ENCODE data around the gene SERPINB8. TPM values are rescaled to one million over a fixed set of nuclear protein-coding genes. Genes with fewer than 3 reads are reported as not detected.

SERPINB8 gene
- total RNA-seq, 1 donor from 2014 or later: 19.5 TPM

DNA sequence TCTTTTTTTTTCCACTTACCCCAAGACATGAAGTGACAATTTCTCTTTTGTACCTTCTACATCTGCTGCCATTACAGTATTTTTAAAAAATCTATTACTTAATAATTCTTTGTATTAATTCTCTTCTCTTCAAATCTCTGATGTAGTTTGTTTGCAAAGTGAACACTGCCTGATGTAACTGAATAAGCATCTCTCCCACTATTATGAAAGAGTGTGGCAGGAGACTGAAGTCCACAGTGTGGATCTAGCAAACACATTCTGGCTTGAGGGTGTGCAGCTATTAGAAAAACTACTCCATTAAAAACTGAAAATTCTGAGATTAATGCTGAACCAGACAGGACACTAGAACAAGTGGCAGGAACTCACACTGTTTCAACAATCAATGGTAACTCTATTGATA is 5.0 kb upstream of the SERPINB8 start:
- no peak for DNase-seq (ENCODE audit: low spot score)

DNA sequence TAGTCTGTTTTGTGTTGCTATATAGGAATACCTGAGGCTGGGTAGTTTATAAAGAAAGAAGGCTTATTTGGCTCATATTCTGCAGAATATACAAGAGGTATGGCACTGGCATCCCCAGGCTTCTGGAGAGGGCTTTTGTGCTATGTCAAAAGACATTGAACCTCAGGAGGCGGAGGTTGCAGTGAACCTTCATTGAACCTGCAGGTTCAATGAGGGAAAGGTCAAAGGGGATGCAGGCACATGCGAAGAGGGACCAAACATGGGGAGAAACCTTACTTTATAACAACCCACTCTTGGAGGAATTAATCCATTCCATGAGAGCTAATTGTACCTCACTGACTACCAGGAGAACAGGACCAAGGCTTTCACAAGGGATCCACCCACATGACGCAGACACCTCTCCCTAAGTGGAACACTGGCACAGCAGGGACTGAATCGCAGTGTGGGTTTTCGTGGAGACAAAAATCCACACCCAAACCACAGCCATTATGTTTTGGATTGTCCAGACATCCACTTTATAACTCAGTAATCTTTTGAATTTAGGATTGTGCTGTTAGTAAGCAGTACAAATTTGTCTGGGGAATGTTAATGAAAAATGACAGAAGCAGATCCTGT is 4.1 kb upstream of the SERPINB8 start:
- no peak for DNase-seq (ENCODE audit: low spot score)

DNA sequence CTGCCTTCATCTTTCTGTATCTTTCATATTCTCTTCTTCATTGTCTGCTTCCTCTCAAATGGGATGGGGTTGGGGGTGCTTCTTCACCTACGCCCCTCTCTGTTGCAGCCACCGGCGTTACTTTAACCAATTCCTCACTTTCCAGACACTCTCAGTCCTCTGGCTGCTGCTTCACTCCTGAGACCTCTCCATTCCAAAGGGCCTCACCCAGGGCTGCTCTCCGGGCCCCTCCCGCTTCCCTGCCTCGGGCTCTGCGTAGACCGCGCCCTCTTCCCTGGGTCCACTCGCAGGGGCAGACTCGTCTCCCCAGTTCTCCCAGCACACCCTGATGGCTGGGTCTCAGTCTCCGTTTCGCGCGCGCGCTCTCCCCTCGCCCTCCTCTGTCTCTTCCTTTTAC is 926 bp downstream of the SERPINB8 start:
- DNase-seq (ENCODE audit: low spot score): peak; percentile 22

DNA sequence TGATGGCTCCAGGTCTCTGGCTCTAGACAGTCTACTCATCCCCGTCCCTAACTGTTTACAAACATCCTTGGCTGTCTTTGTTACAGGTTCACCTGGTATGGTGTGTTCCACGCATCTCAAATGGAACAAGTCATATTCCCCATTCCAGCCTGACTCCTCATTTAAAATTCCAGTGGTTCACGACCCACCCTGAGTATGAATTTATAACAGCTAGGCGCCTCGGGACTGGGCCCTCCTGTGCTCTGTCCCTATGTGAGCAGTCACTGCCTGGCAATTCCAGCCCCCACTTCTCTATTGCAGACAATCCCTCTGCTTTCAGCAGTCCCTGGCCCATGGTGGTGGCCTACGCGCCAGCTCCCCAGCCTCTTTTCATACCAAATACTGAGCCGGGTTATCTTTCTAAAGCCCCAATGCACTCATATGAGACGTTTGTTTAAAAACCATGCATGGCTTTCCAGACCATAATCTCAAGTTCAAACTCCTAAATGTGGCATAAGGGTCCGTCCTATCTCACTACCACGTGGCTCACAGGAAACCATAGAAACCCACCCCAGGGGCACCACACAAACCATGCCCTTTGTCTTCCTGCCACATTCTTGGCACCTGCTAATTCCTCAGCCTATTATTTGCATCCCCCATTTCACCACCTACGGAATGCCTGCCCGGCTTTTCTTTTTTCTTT is 1.6 kb downstream of the SERPINB8 start:
- no peak for DNase-seq (ENCODE audit: low spot score)

DNA sequence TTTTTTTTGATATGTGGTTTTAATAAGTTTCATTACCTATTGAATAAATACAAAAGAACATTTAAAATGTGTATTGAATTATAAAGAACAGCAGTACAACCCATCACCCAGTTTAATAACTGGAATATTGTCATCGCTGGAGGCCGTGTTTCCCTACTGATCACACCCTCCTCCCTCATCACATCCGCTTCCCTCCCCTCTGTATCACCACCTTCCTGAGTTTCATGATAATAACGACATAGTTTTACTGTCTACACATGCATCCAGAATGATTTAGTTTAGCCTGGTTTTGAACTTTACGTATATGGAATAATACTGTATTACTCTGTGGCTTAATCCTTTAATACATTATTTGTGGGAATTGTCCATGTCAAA is 2.1 kb downstream of the SERPINB8 start:
- no peak for DNase-seq (ENCODE audit: low spot score)

DNA sequence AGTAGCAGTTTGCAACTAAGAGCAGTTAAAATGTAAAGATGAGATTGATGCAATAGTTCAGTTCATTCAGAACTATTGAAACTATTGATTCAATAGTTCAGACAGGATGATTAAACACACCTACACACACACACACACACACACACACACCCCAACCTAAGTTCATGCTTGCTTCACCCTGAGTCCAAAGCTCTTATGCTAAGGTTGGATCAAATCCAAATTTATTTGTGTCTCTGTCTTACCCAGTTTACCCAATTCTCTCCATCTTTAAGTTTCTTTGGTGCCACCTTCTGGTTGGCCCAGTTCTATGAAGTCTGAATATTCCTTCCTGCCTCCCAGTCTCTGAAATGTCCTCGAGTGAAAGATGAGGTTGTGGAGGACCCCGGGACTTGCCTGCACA is 5.1 kb downstream of the SERPINB8 start:
- peak; percentile 45 for DNase-seq (ENCODE audit: low spot score)

DNA sequence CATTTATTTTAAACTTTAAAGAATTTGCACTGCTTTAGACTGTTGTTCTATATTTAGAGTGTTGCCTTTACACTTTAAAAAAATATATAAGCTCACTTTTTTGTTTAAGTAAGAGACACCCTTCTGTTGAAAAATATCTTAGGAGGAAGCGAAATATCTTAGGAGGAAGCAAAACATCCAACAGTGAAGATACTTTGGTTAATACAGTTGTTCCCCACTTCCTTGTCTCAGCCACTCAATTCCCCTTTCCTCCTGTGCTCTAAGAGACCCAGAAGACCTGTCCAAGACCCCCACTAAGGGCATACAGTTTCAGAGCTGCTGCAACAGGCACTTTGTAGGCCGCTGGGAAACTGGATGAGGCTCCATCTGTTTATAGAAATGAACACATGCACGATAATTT is 5.7 kb downstream of the SERPINB8 start:
- DNase-seq (ENCODE audit: low spot score): no peak

DNA sequence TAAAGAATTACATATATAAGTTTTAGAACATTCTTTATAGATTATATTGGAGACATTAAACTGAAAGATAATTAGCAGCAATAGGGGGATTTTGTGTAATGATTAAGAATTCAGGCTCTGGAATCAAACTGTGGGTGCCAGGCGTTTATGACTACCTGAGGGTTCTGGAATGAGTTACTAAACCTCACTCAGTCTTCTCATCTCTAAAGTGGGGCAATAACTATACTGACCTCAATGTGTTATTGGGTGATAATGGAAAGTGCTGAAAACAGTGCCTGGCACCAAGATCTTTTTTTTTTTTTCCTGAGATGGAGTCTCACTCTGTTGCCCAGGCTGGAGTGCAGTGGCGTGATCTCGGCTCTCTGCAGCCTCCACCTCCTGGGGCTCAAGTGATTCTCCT is 7.2 kb downstream of the SERPINB8 start:
- no peak for DNase-seq (ENCODE audit: low spot score)

DNA sequence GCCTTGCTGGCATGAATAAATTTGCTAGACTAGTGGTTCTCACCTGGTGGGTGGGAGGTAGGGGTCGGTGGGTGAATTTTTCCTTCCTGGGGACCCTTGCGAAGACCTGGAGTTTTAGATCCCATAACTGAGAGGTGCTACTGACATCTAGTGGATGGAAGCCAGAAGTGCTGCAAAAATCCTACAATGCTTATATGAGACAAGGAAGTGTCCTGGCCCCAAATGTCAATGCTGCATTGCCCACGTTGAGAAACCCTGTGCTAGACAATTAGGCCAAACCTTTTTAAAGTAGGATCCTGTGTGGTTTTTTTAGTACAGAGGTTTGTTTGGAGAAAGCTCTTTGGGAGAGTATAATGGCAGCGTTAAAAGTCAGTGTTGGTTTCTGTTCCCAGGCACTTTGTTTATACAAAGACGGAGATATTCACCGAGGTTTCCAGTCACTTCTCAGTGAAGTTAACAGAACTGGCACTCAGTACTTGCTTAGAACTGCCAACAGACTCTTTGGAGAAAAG is 9.6 kb downstream of the SERPINB8 start:
- DNase-seq (ENCODE audit: low spot score): peak; percentile 58

DNA sequence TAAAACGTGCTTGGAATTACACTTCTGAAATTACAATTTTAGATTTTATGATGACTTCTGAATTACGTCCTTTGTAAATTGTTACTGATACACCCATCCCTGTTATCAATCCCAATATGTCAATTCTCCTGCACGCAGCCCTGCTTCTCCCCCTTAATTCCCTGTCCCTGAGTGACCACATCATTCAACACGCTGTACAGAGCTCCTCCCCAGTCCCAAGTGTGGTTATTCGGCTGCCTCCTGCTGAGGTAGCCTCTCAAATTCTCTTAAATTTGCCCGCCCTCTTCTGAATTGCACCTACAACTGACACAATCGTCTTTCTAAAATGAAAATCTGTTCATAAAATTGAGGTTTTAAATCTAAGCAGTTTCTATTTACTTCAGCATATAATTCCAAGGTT is 10.1 kb downstream of the SERPINB8 start:
- DNase-seq (ENCODE audit: low spot score): no peak

DNA sequence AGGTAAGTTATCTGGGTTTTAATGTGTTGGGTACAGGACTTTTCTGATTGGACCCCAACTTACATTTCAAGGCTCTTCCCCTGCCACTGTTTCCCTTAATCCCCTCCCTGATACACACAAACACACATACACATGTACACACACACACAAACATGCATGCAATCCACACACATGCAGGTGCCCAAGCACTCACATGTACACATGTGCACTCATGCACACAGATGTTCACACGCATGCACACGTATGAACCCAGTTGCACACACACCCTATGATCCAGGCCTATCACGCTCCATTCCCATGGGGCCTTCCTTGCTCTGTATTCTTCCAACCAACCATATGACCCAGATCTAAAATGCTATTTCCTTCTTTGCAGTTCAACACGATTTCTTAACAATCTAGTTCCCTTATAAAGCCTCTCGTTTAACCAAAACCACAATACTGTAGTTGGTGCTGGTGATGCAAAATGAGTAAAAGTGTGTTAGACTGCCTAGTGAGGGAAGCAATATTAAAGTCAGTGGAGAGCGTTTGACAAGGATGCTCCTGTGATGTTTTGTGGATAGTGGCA is 11.1 kb downstream of the SERPINB8 start:
- DNase-seq (ENCODE audit: low spot score): no peak

DNA sequence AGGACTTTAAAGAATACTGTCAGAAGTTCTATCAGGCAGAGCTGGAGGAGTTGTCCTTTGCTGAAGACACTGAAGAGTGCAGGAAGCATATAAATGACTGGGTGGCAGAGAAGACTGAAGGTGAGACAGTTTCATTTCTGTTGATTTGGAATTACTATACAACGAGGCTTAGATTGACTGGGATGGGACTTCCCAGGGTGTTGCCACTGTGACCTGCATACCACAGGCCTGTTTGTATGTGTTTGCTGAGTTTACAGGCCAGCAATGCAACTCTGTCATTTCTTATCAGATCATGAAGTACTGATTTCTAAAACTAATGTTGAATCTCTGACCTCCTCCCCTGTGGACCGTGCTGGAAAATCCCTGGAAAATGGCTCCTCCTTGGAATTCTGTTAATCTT is 11.8 kb downstream of the SERPINB8 start:
- DNase-seq (ENCODE audit: low spot score): no peak

DNA sequence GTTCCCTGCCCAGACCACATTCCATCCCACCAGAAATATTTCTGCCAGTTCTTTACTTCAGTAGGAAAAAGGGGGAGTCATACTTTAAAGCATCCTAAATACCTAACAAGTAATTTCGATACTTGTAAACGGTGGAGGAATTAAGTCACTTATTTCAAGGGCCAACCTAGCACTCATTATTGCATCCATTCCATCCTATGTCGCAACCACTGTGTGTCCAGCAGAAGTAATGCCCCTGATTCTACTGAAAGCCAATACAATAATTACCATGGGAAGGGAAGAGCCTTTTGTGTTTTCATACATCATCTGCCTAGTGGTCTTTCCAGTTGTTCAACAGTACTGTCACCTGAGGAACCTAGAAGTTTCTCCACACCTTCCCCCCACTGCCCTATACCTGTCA is 12.5 kb downstream of the SERPINB8 start:
- no peak for DNase-seq (ENCODE audit: low spot score)

DNA sequence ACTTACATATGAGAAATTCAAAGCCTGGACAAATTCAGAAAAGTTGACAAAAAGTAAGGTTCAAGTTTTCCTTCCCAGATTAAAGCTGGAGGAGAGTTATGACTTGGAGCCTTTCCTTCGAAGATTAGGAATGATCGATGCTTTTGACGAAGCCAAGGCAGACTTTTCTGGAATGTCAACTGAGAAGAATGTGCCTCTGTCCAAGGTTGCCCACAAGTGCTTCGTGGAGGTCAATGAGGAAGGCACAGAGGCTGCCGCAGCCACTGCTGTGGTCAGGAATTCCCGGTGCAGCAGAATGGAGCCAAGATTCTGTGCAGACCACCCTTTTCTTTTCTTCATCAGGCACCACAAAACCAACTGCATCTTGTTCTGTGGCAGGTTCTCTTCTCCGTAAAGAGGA is 17.0 kb downstream of the SERPINB8 start:
- no peak for DNase-seq (ENCODE audit: low spot score)

DNA sequence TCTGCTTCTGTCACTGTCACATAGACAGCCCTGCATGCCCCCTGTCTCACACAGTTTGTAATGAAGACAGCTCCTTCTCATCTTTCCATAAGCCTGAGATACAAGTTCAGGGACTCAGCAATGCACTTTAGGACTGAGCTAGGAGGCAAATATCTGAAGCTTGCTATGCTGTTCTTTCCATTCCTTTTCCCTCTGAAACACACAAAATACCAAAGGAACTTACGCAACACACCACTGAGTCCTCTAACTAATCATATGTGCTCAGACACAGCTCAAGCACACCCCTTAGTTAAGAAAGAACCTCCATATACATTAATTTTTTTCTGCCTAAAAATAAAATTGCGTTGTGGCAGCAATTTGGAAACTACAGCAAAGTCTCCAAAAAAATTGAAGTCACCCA is 17.9 kb downstream of the SERPINB8 start:
- DNase-seq (ENCODE audit: low spot score): no peak

DNA sequence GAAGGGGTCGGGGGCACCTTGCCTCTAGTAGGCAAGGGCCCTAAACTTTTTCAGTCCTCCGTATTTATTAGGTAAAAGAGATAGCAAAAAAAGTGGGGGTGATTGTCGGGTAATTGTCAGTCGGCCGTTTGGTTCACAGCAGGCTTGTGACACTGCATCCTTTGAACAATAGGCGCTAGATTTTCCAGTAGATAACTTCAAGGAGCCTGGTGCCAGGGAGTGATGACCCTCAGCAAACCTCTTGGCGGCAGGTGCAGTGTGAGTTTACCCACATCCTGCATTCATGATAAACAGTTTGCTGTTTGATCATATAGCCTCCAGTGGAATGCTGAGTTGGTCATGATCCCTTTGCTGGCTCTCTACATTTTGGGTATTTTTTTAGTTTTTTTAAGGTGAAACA is 22.9 kb downstream of the SERPINB8 start:
- DNase-seq (ENCODE audit: low spot score): no peak

DNA sequence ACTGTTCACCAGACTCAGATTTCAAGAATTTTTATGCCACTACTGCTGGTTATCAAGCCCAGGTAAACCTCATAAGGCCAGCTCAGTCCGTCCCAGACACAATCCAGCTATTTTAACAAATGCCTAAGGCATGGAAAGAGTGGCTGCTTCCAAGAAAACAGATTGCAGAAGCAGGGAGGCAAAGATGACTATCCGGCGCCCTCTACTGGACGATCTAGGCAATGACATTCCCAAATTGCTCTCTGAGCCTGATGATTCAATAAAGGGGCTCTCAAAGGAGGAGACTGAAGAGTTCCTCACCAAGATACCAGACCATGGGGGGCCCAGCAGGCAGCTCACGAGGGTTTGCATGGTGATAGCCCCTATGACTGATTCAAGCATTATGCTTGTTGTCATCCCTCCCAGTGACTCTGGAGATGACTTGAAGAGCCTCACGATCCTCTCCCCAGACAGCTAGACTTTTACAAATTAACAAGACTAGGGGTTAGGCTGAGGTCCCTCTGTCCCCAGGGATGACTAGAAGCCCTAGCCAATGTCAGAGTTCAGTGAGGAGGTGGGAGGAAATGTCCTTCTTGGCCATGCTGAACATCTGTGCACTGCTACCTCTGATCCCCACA is 25.0 kb downstream of the SERPINB8 start:
- peak; percentile 28 for DNase-seq (ENCODE audit: low spot score)

DNA sequence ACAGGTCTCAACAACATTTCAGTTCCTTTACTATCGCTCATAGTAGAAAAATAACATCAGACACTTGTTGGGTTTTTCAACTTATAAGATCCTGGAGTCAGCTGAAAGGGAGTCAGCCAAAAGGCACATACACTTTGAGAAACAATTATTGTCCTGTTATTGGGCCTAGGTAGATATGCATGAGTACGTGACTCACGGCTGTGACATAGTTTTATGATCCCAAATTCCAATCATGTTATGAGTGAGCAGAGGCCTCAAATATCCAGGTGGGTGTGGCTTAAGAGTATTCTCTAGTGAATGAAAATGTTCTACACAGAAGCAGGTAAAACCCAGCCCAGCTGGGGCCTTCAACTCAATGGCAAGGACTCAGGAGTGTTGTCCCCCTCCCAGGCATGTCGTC is 27.2 kb downstream of the SERPINB8 start:
- no peak for DNase-seq (ENCODE audit: low spot score)

DNA sequence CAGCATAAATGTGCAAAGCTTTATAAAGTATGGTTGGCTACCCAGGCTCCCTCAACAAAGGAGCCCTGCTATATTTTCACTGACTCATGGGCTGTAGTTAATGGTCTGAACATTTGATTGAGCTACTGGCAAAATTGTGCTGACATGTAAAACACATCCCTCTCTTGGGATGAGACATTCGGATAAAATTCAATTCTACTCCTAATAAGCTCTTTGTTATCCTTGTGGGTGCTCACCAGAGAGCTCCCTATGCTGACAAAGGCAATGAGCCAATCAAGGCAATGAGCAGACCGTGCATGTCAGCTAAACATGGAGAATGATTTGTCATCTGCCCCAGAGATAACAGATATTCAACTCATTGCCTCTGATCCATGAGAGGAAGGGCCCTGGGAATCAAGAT is 27.7 kb downstream of the SERPINB8 start:
- no peak for DNase-seq (ENCODE audit: low spot score)

DNA sequence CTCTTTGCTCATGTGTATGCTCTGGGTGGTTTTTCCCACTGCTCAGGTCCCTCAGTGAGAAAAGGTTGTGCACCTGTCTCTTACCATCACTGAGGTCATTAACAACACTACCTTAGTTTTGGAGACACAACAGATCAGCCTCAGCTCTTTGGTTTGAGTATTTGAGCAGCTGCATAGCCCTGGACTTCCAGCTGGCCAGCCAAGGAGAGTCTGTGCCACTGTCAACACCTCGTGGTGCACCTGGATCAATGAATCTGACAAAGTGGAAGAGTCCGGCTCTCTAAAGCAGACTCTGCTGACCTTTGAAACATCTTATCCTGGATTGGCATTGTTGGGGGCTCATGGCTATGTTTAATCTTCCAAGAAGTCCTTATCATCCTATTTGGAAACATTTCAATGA is 30.0 kb downstream of the SERPINB8 start:
- DNase-seq (ENCODE audit: low spot score): no peak

DNA sequence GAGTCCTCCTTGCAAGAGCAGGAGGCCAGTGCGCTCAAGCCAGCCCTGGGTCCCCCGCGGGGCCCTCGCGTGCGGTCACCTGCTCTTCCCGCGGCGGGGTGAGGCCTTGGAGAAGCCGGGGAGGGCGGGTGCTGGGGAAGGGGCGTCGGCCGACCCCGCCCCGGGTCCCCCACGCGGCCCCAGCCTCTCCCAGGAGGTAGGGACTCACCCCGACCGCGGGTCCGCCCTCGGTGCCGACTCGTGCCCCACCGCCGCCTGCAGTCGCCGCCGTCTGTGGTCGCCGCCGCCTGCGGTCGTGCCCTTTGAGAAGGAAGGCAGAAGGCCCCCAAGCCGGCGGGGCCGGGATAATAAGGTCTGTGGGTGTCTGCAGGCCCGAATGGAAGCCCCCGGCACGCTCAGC is 32.7 kb downstream of the SERPINB8 start:
- no peak for DNase-seq (ENCODE audit: low spot score)

DNA sequence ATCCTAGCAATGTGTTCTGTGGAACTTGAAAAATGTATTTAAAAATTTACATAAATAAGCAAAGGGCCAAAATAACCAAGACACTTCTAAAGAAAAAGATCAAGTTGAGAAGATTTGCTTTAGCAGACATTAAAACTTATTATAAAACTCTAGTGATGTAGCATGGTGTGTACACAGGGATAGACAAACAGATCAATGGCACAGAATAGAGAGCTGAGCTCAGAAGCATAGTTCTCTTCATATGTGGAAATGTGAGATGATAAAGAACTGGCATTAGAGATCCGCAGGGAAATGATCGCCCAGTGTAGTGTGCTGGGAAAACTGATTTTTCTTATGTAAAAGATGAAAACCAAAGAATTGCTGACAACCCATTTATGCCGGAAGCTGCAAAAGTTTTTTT is 39.4 kb downstream of the SERPINB8 start:
- DNase-seq (ENCODE audit: low spot score): no peak

DNA sequence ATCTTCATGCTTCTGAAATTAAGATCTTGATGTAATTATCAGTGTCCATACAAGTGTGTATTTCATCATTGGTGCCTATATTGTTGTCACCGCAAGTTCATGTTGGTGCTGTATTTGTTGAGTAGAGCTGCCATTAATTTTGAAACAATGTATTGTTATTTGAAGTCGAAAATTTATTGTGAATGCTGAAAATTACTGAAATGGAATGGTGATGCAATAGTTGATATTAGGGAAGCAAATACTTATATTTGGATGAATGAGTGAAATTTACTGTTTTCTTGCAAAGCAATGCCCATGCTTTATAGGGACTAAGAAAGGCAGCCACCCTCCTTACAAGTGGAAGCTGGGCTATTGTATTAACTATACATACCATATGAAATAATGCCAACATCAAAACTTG is 41.6 kb downstream of the SERPINB8 start:
- no peak for DNase-seq (ENCODE audit: low spot score)

All from mucosa of gallbladder (tissue), 1 donor.